HEK293 (cell line): ENCODE data around the gene CARM1.

ENCODE experiments used
- FEZF1 ChIP-seq: fragments of 450-650 bp; formaldehyde crosslinking; IDR thresholded peaks from 2 replicates; pipeline ENCODE4 v1.5.1; 2016; ENCODE audit warnings: missing biosample characterization, missing genetic modification characterization
- GLIS1 ChIP-seq: fragments of 450-650 bp; formaldehyde crosslinking; IDR thresholded peaks from 2 replicates; pipeline ENCODE4 v1.5.1; 2016; ENCODE audit warnings: missing biosample characterization, missing genetic modification characterization
- KLF7 ChIP-seq: fragments of 450-650 bp; formaldehyde crosslinking; IDR thresholded peaks from 2 replicates; pipeline ENCODE4 v1.5.1; 2016; ENCODE audit warnings: missing biosample characterization, missing genetic modification characterization, borderline replicate concordance
- MEIS1 ChIP-seq: sonication (generic); formaldehyde crosslinking; IDR thresholded peaks from 2 replicates; pipeline ENCODE4 v1.8.1; 2022; ENCODE audit warnings: missing genetic modification reagents, mild to moderate bottlenecking, borderline replicate concordance
- TCF7L2 ChIP-seq: IDR thresholded peaks from 2 replicates; pipeline ENCODE4 v1.6.1; 2011; ENCODE audit warnings: low read depth, mild to moderate bottlenecking, inconsistent platforms, low read length, moderate library complexity, borderline replicate concordance
- ZBTB7A ChIP-seq: fragments of 450-650 bp; formaldehyde crosslinking; IDR thresholded peaks from 2 replicates; pipeline ENCODE4 v1.5.1; 2016; ENCODE audit warnings: low read depth, missing biosample characterization, missing genetic modification characterization
- ZFP37 ChIP-seq: fragments of 450-650 bp; formaldehyde crosslinking; IDR thresholded peaks from 2 replicates; pipeline ENCODE4 v1.5.1; 2016; ENCODE audit warnings: missing biosample characterization, missing genetic modification characterization
- ZNF10 ChIP-seq: fragments of 450-650 bp; formaldehyde crosslinking; IDR thresholded peaks from 2 replicates; pipeline ENCODE4 v1.5.1; 2017; ENCODE audit warnings: missing biosample characterization, missing genetic modification characterization
- ZNF202 ChIP-seq: fragments of 450-650 bp; formaldehyde crosslinking; IDR thresholded peaks from 2 replicates; pipeline ENCODE4 v1.5.1; 2016; ENCODE audit warnings: missing biosample characterization, missing genetic modification characterization, borderline replicate concordance
- ZNF221 ChIP-seq: fragments of 450-650 bp; formaldehyde crosslinking; IDR thresholded peaks from 2 replicates; pipeline ENCODE4 v1.5.1; 2017; ENCODE audit warnings: missing biosample characterization, missing genetic modification characterization, borderline replicate concordance
- ZNF311 ChIP-seq: fragments of 450-650 bp; formaldehyde crosslinking; IDR thresholded peaks from 2 replicates; pipeline ENCODE4 v1.5.1; 2017; ENCODE audit warnings: missing biosample characterization, missing genetic modification characterization, borderline replicate concordance
- ZNF423 ChIP-seq: fragments of 450-650 bp; formaldehyde crosslinking; IDR thresholded peaks from 2 replicates; pipeline ENCODE4 v1.5.1; 2016; ENCODE audit warnings: missing biosample characterization, missing genetic modification characterization
- ZNF501 ChIP-seq: fragments of 450-650 bp; formaldehyde crosslinking; IDR thresholded peaks from 2 replicates; pipeline ENCODE4 v1.5.1; 2016; ENCODE audit warnings: missing biosample characterization, missing genetic modification characterization
- ZNF530 ChIP-seq: fragments of 450-650 bp; formaldehyde crosslinking; IDR thresholded peaks from 2 replicates; pipeline ENCODE4 v1.5.1; 2016; ENCODE audit warnings: low read depth, missing biosample characterization, missing genetic modification characterization
- ZNF549 ChIP-seq: fragments of 450-650 bp; IDR thresholded peaks from 2 replicates; pipeline ENCODE4 v1.5.1; 2018; ENCODE audit warnings: missing biosample characterization, missing genetic modification characterization, mild to moderate bottlenecking, inconsistent platforms, moderate library complexity
- ZNF596 ChIP-seq: fragments of 450-650 bp; IDR thresholded peaks from 2 replicates; pipeline ENCODE4 v1.5.0; 2018; ENCODE audit warnings: missing biosample characterization, mild to moderate bottlenecking, missing genetic modification characterization, moderate library complexity
- ZNF626 ChIP-seq: fragments of 450-650 bp; sonication (Bioruptor Pico); formaldehyde crosslinking; IDR thresholded peaks from 2 replicates; pipeline ENCODE4 v1.5.1; 2018; ENCODE audit warnings: missing biosample characterization, missing genetic modification characterization, inconsistent platforms
- ZNF670 ChIP-seq: fragments of 450-650 bp; formaldehyde crosslinking; IDR thresholded peaks from 2 replicates; pipeline ENCODE4 v1.5.1; 2016; ENCODE audit warnings: missing biosample characterization, missing genetic modification characterization, low read depth
- ZNF76 ChIP-seq: fragments of 450-650 bp; formaldehyde crosslinking; IDR thresholded peaks from 2 replicates; pipeline ENCODE4; 2016; ENCODE audit warnings: low read depth, missing biosample characterization, missing genetic modification characterization, borderline replicate concordance
- ZNF776 ChIP-seq: fragments of 450-650 bp; formaldehyde crosslinking; IDR thresholded peaks from 2 replicates; pipeline ENCODE4 v1.5.0; 2017; ENCODE audit warnings: missing biosample characterization, missing genetic modification characterization, borderline replicate concordance
- ZNF792 ChIP-seq: fragments of 450-650 bp; formaldehyde crosslinking; IDR thresholded peaks from 2 replicates; pipeline ENCODE4 v1.5.1; 2016; ENCODE audit warnings: missing biosample characterization, missing genetic modification characterization
- ZNF830 ChIP-seq: fragments of 450-650 bp; IDR thresholded peaks from 2 replicates; pipeline ENCODE4 v1.5.0; 2018; ENCODE audit warnings: missing biosample characterization, missing genetic modification characterization, low read depth, mild to moderate bottlenecking, moderate library complexity
- TF ChIP-seq, protein P1 (sequence below): sonication (generic); formaldehyde crosslinking; IDR thresholded peaks from 2 replicates; pipeline ENCODE4 v1.8.1; 2022; ENCODE audit warnings: mild to moderate bottlenecking, moderate library complexity, missing genetic modification reagents
- TF ChIP-seq, protein P2 (sequence below): fragments of 450-650 bp; formaldehyde crosslinking; IDR thresholded peaks from 2 replicates; pipeline ENCODE4 v1.5.1; 2016; ENCODE audit warnings: missing biosample characterization, missing genetic modification characterization
- TF ChIP-seq, protein P3 (sequence below): fragments of 450-650 bp; formaldehyde crosslinking; IDR thresholded peaks from 2 replicates; pipeline ENCODE4 v1.5.1; 2017; ENCODE audit warnings: missing biosample characterization, mild to moderate bottlenecking, missing genetic modification characterization, moderate library complexity
- TF ChIP-seq, protein P4 (sequence below): fragments of 450-650 bp; formaldehyde crosslinking; IDR thresholded peaks from 2 replicates; pipeline ENCODE4 v1.5.1; 2016; ENCODE audit warnings: missing biosample characterization, missing genetic modification characterization, borderline replicate concordance
- TF ChIP-seq, protein P5 (sequence below): fragments of 450-650 bp; formaldehyde crosslinking; optimal IDR thresholded peaks from 2 replicates; pipeline ENCODE3; 2016; ENCODE audit warnings: missing biosample characterization, mild to moderate bottlenecking, missing genetic modification characterization

The CARM1 gene

DNA sequence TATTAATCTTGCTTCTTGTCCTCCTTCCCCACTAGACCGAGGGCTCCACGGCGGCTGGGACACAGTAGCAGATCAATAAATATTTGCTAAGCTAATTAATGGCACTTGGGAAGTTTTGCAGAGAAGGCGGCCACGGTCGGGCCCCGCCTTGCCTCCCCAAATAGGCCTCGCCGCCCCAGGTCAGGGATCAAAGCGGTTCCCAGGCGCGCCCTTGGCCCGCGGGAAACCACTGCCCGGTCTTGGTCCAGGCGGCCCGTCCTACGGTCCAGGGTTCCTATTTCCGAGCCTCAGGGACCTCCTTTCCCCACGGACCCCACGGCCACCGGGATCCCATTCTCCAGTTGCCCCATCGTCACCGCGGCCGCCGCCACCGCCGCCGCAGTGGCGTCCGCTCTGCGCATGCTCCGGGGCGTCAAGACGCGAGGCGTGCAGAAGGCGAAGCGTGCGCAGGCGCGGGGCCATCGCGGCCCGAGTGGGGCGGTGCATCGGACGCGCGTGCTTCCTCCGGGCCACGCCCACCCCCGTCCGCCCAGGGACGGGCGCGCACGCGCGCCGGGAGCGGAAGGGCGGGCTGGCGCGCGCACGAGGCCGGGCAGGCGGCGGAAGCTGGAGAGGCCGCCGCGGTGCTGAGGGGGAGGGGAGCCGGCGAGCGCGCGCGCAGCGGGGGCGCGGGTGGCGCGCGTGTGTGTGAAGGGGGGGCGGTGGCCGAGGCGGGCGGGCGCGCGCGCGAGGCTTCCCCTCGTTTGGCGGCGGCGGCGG, 89.1 kb downstream of the CARM1 start, which contains the start of gene SMARCA4 (continued):
- TF ChIP-seq ZNF10 (tag by site-specific recombination) (peak; percentile 32; the same call in 1 of the 2 replicates), ZNF501 (tag by site-specific recombination) (peak; percentile 83; the same call in 1 of the 2 replicates), FEZF1 (no peak), KLF7 (peak; percentile 46; the same call in 1 of the 2 replicates), ZNF202 (tag by site-specific recombination) (no peak), ZNF423 (tag by site-specific recombination) (no peak), ZNF626 (tag by site-specific recombination) (no peak), ZNF549 (tag by site-specific recombination) (no peak), ZFP37 (tag by site-specific recombination) (peak; percentile 40; the same call in 1 of the 2 replicates), ZNF76 (no peak; the same call in 1 of the 2 replicates), ZNF221 (tag by site-specific recombination) (no peak), TCF7L2 (peak; percentile 41; the same call in 1 of the 2 replicates), ZNF670 (tag by site-specific recombination) (no peak), ZNF776 (tag by site-specific recombination) (no peak), ZNF596 (tag by site-specific recombination) (no peak), MEIS1 (CRISPR knock-in tag) (no peak), ZBTB7A (tag by site-specific recombination) (0 out of 2 replicates have a peak, but pooled peaks have one; percentile 27), ZNF792 (tag by site-specific recombination) (no peak), GLIS1 (tag by site-specific recombination) (no peak), ZNF830 (no peak), ZNF530 (tag by site-specific recombination) (no peak), ZNF311 (tag by site-specific recombination) (no peak)
- TF ChIP-seq, protein P1, sequence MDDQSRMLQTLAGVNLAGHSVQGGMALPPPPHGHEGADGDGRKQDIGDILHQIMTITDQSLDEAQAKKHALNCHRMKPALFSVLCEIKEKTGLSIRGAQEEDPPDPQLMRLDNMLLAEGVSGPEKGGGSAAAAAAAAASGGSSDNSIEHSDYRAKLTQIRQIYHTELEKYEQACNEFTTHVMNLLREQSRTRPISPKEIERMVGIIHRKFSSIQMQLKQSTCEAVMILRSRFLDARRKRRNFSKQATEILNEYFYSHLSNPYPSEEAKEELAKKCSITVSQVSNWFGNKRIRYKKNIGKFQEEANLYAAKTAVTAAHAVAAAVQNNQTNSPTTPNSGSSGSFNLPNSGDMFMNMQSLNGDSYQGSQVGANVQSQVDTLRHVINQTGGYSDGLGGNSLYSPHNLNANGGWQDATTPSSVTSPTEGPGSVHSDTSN (CRISPR knock-in tag) = no peak
- TF ChIP-seq, protein P2, sequence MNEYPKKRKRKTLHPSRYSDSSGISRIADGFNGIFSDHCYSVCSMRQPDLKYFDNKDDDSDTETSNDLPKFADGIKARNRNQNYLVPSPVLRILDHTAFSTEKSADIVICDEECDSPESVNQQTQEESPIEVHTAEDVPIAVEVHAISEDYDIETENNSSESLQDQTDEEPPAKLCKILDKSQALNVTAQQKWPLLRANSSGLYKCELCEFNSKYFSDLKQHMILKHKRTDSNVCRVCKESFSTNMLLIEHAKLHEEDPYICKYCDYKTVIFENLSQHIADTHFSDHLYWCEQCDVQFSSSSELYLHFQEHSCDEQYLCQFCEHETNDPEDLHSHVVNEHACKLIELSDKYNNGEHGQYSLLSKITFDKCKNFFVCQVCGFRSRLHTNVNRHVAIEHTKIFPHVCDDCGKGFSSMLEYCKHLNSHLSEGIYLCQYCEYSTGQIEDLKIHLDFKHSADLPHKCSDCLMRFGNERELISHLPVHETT = no peak
- TF ChIP-seq, protein P3, sequence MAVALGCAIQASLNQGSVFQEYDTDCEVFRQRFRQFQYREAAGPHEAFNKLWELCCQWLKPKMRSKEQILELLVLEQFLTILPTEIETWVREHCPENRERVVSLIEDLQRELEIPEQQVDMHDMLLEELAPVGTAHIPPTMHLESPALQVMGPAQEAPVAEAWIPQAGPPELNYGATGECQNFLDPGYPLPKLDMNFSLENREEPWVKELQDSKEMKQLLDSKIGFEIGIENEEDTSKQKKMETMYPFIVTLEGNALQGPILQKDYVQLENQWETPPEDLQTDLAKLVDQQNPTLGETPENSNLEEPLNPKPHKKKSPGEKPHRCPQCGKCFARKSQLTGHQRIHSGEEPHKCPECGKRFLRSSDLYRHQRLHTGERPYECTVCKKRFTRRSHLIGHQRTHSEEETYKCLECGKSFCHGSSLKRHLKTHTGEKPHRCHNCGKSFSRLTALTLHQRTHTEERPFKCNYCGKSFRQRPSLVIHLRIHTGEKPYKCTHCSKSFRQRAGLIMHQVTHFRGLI (tag by site-specific recombination) = no peak
- TF ChIP-seq, protein P4, sequence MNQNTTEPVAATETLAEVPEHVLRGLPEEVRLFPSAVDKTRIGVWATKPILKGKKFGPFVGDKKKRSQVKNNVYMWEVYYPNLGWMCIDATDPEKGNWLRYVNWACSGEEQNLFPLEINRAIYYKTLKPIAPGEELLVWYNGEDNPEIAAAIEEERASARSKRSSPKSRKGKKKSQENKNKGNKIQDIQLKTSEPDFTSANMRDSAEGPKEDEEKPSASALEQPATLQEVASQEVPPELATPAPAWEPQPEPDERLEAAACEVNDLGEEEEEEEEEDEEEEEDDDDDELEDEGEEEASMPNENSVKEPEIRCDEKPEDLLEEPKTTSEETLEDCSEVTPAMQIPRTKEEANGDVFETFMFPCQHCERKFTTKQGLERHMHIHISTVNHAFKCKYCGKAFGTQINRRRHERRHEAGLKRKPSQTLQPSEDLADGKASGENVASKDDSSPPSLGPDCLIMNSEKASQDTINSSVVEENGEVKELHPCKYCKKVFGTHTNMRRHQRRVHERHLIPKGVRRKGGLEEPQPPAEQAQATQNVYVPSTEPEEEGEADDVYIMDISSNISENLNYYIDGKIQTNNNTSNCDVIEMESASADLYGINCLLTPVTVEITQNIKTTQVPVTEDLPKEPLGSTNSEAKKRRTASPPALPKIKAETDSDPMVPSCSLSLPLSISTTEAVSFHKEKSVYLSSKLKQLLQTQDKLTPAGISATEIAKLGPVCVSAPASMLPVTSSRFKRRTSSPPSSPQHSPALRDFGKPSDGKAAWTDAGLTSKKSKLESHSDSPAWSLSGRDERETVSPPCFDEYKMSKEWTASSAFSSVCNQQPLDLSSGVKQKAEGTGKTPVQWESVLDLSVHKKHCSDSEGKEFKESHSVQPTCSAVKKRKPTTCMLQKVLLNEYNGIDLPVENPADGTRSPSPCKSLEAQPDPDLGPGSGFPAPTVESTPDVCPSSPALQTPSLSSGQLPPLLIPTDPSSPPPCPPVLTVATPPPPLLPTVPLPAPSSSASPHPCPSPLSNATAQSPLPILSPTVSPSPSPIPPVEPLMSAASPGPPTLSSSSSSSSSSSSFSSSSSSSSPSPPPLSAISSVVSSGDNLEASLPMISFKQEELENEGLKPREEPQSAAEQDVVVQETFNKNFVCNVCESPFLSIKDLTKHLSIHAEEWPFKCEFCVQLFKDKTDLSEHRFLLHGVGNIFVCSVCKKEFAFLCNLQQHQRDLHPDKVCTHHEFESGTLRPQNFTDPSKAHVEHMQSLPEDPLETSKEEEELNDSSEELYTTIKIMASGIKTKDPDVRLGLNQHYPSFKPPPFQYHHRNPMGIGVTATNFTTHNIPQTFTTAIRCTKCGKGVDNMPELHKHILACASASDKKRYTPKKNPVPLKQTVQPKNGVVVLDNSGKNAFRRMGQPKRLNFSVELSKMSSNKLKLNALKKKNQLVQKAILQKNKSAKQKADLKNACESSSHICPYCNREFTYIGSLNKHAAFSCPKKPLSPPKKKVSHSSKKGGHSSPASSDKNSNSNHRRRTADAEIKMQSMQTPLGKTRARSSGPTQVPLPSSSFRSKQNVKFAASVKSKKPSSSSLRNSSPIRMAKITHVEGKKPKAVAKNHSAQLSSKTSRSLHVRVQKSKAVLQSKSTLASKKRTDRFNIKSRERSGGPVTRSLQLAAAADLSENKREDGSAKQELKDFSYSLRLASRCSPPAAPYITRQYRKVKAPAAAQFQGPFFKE (tag by site-specific recombination) = no peak
- TF ChIP-seq, protein P5, sequence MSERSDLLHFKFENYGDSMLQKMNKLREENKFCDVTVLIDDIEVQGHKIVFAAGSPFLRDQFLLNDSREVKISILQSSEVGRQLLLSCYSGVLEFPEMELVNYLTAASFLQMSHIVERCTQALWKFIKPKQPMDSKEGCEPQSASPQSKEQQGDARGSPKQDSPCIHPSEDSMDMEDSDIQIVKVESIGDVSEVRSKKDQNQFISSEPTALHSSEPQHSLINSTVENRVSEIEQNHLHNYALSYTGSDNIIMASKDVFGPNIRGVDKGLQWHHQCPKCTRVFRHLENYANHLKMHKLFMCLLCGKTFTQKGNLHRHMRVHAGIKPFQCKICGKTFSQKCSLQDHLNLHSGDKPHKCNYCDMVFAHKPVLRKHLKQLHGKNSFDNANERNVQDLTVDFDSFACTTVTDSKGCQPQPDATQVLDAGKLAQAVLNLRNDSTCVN (tag by site-specific recombination) = peak; percentile 76
